ENCODE results near the gene NRXN3.

Gene NRXN3

DNA sequence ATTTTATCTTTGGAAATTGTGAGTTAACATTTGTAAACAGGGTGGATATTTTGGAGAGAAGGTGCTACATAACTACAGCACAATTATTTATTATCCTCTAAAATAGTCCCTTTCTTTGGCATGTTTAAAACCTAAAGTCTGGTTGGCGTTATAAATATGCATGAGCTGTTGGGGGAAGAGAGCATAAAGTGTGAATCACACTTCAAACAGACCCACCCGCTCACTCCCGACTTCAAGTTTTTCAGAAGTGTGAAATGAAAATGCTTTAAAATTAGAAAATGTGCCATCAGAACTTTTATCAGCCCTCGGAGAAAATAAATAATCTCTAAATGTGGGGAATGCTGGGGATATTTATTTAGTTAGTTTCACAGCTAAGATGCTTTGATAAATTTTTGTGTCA lies 1006.9 kb downstream of the NRXN3 start:
- H3K4me3 ChIP-seq (ENCODE audit: low read depth, low read length) = no peak overlapping the region
- TF ChIP-seq, protein P1, sequence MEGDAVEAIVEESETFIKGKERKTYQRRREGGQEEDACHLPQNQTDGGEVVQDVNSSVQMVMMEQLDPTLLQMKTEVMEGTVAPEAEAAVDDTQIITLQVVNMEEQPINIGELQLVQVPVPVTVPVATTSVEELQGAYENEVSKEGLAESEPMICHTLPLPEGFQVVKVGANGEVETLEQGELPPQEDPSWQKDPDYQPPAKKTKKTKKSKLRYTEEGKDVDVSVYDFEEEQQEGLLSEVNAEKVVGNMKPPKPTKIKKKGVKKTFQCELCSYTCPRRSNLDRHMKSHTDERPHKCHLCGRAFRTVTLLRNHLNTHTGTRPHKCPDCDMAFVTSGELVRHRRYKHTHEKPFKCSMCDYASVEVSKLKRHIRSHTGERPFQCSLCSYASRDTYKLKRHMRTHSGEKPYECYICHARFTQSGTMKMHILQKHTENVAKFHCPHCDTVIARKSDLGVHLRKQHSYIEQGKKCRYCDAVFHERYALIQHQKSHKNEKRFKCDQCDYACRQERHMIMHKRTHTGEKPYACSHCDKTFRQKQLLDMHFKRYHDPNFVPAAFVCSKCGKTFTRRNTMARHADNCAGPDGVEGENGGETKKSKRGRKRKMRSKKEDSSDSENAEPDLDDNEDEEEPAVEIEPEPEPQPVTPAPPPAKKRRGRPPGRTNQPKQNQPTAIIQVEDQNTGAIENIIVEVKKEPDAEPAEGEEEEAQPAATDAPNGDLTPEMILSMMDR (IDR thresholded peaks at IDR 0.05; ENCODE audit: borderline replicate concordance, insufficient read depth, low read depth, low read length) = no peak

DNA sequence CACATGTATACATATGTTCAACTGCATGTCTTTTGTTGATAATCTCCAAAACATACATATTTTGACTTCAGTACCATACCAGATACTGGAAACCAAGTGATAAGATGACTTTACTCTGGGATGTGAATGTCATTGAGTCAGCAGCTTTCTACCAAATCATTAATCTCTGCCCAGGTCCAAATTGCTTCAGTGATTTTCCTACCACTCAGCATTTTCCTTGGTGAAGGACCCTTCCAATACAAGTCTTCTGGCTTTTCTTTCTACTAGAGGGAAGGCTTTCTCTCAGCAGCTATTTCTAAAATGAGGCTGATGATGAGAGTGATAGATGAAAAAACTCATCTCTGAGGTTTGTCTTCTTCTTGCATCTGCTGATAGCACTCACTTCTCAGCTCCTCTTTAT lies 1008.5 kb downstream of the NRXN3 start:
- H3K4me3 ChIP-seq (ENCODE audit: low read depth, low read length) = no peak overlapping the region
- TF ChIP-seq, protein P1 (IDR thresholded peaks at IDR 0.05; ENCODE audit: borderline replicate concordance, insufficient read depth, low read depth, low read length) = no peak

DNA sequence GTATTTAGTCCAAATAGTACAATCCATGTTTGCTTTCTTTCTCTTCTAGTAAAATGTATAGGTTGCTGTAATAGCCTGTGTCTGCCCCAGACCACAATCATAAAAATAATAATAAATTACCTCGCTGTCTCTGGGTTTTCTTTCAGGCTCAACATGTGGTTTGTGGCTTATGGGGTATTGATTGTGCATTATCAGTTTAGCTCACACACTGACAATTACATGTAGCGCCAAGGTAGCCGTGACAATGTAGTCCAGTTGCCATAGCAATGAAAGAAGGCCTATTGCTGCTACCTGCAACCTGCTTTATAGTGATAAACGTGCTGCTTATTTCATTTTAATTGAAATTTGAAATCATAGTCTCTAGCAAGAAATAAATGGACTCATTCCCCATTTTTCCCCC lies 1009.8 kb downstream of the NRXN3 start:
- no peak overlapping the region for H3K4me3 ChIP-seq (ENCODE audit: low read depth, low read length)
- TF ChIP-seq, protein P1 (IDR thresholded peaks at IDR 0.05; ENCODE audit: borderline replicate concordance, insufficient read depth, low read depth, low read length) = no peak

DNA sequence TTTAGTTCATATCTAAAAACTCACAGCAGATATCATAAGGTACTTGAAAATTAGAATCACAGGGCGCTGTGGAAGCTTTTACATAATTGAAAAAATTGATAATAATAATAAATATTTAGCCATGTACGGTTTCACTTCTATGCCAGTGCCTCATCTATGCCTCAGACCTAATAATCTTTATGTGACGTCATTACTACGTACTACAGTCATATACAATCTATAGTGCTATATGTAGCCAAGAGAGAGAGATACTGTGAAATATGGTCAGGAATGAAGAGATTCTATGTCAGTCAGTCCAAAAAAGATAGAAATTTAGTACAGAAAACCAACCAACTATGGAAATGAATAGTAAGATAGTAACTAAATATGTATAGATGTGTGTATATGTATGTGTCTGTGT lies 1010.5 kb downstream of the NRXN3 start:
- no peak overlapping the region for H3K4me3 ChIP-seq (ENCODE audit: low read depth, low read length)
- TF ChIP-seq, protein P1 (IDR thresholded peaks at IDR 0.05; ENCODE audit: borderline replicate concordance, insufficient read depth, low read depth, low read length) = no peak

DNA sequence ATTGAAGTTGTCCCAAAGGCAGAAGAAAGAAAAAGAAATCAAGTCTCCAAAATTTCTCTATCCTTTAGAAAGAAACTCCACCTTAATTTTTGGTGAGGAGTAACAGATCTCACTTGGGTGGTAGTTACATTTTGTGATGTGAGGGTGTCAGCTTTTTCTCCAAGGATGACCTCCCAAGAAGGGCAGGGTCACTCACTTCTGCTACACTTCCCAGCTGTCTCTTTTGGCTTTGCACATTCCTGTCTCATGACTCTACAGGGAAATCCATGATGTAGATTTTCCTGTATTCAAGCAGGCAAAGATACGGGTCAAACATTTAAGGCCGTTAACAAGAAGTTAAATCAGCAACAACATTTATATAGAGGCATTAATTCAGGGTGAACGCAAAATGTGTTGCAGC lies 1016.4 kb downstream of the NRXN3 start:
- H3K4me3 ChIP-seq (ENCODE audit: low read depth, low read length) = no peak overlapping the region
- TF ChIP-seq, protein P1 (IDR thresholded peaks at IDR 0.05; ENCODE audit: borderline replicate concordance, insufficient read depth, low read depth, low read length) = no peak

DNA sequence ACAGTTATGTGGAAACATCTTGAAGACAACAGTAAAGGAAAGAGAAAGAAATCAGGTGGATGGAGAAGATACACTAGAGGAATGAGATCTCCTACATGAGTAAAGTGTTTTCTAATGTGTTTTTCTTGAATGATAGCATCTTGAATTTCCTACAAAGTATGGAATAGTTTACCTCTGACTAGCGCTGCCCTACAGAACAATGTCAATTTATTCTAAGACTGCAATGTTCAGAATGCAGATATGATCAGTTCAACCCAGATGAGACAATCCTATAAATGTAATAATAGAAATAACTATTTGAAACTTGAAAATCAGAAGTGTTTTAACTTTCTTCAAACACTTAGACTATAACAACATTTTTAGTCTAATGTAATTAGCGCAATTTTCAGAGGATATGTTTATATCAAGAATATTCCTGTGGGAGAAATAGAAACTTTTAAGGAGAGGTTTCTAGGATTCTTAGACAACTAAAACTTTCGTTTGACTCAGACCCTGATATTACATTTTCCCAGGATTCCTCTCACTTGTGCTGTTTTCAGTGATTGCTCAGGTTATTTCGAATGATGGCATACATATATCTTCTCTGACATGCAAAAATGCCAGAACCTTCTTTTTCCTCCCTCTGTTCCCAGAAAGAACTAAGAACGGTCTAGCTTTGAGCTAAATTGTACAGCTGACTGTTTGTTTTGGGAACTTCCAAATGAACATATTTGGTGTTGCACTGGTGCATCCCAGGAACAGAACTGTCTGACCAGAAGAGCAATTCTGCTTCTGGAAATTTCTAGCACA lies 1023.7 kb downstream of the NRXN3 start:
- TF ChIP-seq, protein P1 (IDR thresholded peaks at IDR 0.05; ENCODE audit: borderline replicate concordance, insufficient read depth, low read depth, low read length) = no peak
- no peak overlapping the region for H3K4me3 ChIP-seq (ENCODE audit: low read depth, low read length)

DNA sequence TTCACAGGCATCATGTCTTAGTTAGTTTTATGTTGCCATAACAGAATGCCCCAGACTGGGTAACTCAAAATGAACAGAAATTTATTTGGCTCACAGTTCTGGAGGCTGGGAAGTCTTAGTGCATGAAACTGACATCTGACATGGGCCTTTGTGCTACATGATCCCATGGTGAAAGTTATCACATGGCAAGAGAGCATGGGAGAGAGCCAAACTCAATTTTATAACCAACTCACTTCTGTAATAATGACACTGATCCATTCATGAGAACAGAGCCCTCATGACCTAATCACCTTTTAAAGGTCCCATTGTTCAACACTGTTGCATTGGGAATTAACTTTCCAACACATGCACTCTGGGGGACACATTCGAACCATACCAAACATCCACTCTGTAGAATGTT lies 1026.0 kb downstream of the NRXN3 start:
- TF ChIP-seq, protein P1 (IDR thresholded peaks at IDR 0.05; ENCODE audit: borderline replicate concordance, insufficient read depth, low read depth, low read length) = no peak

More for the DNA sequence above, 1026.0 kb downstream of the NRXN3 start:
- H3K4me3 ChIP-seq (ENCODE audit: low read depth, low read length) = no peak overlapping the region
